GM21528 (cell line): Measurements from ENCODE around the gene KCNE4.

ENCODE experiments used
- ATAC-seq: cut with Tn5 transposase; IDR thresholded peaks from one replicate; pipeline ENCODE4 v1.9.1; 2021; ENCODE audit warnings: mild to moderate bottlenecking, moderate library complexity; ENCODE audit not compliant: unreplicated experiment, low FRiP score

KCNE4 gene, protein sequence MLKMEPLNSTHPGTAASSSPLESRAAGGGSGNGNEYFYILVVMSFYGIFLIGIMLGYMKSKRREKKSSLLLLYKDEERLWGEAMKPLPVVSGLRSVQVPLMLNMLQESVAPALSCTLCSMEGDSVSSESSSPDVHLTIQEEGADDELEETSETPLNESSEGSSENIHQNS

DNA sequence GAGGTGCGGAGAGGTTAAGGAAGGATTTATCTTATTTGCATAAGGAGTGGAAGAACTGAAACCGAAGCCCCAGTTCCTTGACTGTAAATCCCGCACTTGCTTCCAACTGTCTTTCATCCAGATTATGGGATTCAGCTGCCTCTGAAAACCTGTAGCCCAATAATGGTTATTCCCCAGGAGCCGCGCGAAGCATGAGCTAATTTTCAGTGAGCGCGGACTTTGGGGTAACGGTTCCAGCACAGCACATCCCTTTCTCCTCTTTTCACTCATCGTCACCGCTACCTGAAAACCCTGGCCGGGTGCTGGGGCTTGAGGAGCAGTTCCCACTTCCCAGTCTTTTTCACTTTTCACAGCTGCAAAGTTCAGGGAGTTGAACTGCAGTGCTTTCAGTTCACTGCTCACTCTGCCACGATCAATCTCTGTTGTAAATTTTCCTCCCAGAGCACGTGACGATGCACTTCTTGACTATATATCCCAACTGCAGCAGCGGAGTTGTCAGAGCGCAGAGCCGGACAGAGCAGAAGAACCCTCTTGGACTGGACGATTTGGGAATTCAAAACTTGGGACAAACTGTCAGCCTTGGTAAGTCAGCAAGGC lies at the start of gene KCNE4:
Gene KCNE4 (plus strand): TSS at position 498 of the 597 bp plus-strand sequence. CDS start 641 bp downstream, outside the sequence.
- no peak for ATAC-seq

DNA sequence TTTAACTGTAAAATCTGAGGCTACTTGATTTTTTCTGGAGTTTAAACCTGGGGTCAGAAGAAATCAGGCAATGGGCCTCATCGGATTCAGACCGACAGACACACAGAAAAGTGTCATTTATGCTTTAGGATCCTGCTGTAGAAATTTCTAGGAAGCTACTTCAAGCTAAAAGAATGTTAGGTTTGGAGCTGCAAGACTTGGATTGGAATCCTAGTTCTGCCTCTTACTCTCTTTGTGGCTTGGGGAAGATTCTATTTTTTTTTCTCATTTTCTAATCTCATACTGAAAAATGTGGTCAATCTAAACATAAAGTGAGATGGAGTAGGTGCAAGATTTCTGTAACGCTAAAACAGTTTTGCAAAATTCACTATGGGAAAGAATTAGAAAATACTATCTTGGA lies 48.8 kb upstream of the KCNE4 start:
- no peak for ATAC-seq

DNA sequence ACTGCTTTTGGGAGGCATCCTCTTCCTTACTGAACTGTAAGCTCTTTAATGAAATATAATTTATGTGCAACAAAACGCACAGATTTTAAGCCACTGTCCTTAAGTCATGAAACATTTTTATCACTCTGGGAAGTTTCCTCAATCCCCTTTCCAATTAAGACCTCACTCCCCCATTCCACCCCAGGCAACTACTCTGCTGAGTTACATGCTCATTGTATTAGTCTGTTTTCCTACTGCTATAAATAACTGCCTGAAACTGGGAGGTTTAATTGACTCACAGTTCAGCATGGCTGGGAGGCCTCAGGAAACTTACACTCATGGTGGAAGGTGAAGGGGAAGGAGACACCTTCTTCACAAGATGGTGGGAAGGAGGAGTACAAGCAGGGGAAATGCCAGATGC lies 46.5 kb upstream of the KCNE4 start:
- no peak for ATAC-seq

DNA sequence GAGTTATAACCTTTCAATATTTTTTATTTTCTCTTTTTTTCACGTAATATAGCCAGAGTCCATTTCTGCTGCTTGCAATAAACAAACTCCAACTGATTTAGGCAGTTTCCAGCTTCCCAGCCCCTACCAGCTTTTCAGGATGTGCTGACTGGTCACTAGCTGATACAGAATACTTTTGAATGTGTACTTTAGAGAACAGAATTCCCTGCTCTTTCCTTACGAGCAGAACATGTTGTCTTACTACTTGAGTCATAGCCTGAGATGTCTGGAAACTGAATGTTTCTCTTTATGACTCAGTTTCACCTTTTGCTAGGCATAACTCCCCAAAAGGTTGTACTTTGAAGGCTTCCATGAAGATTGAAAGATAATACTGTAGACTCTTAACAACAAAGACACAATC lies 44.5 kb upstream of the KCNE4 start:
- ATAC-seq = no peak

DNA sequence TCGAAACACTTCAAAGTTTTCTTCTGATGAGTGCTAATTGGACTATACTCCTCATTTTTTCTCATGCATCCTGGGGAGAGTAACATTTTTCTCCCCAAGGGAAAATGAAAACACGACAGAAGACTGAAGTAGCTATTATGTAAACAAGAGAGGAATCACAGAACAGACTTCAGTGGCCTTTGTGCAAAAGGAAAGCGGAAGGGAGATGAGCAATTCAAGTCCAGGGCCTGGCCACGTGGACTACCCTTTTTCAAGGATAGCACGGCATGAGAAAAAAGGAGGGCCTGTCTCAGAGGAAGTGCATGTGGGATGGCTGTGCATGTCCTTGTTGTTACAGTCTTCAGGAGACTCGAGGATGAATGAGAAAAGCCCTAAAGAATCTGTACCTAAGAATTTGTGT lies 43.8 kb upstream of the KCNE4 start:
- ATAC-seq = no peak

DNA sequence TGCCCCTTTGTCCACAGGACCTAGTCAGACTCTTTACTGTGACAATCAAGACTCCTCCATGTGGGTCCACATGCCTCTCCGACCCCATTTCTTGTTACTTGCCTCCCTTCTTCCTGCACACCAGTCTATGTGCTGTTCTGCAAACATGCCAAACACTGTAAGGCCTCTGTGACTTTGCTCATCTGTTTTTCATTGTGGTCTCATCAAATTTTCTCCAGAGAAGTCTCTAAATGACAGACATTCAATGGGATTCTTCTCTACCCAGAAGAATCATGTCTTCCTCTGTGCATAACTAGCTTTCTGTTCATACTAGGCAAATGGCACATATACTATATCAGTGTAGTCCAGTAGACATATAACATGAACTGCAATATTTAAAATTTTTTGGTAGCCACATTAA lies 43.0 kb upstream of the KCNE4 start:
- no peak for ATAC-seq

DNA sequence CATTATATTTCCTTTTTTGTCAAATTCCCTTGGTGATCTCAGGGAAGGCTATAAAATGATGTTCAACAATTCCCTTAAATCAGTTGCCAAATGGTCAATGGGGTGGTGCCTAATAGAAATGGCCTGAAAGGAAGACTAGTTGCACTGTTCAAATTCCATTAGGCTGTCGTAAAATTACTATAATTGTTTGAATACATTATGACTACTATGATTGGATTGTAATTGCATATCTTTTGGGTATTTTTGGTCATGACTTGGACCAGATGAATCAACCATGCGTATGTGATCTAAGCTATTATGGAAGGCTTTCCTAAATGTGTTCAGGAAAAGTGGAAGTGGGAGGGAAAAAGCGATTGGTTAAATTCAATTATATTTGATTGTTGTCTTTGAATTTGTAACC lies 41.3 kb upstream of the KCNE4 start:
- ATAC-seq = no peak

DNA sequence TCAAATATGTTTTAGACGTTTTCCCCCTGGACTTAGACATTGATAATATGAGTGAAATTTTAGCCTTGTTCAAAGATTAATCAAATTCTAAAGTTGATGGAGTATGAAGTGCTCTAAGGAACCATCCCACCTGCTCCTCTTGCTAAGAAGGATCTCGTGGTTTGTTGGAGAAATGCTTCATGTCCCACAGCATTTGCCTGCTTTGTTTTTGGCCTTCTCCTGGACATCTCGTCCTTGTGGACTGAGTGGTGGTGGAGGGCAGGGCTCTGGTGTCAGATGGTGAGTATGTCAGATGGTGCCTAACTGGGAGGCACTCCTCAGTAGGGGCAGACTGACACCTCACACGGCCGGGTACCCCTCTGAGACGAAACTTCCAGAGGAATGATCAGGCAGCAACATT lies 39.7 kb upstream of the KCNE4 start:
- no peak for ATAC-seq

DNA sequence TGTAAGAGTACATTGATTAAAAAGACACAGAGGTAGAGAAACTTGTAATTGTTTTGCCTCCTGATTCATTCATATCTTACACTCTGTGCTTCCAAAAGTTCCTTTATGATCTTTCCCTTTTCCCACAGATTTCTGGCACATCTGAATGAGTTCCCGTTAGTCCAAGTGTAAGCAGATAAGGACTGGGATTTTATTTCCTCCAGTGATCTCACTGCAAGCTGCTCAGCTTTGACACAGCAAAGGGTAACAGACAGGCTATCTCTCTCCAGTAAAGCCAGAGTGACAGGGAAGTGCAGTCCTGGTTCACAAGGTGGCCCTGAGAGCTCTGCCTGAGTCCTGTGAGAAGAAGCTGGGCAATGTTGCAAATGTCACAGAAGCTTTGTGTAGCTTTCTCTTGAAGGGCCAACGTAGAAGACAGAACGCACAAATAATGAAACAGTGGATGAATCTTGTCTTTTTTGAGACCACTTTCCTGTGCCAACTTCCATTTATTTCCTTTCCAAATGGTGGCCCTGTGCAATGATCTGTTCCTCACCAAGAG lies 32.5 kb upstream of the KCNE4 start:
- no peak for ATAC-seq

DNA sequence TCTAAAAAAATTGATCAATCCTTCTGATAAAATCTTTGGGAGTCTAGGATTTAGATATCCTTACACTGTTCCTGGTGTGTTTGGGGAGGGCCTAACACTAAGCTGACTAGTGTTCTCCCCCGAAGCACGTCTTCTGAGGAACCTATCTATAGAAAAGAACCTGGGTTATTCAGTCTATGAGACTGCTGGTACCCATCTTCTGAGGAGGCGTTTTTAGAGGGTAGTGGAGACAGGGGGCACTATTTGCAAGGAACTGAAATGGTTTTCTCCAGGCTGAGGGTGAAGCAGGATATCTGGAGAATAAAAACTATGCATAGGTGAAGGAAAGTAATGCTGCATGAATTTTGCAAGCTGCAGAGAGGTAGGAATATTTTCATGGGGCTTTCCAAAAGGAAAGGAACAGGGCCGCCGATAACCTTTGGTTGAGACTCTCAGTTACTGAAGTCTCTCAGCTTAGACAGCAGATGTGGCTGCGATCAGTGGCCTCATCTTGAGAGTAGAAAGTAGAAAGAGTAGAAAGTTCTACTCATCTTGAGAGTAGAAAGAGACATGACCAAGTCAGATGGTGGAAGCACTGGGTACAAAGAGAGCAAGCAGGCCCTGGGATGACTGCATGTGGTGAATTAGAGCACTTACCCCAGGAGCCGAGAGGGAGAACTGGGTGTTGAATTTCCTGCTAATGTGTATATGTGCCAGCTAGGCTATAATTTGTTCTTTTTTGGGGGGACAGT lies 31.8 kb upstream of the KCNE4 start:
- ATAC-seq = no peak

DNA sequence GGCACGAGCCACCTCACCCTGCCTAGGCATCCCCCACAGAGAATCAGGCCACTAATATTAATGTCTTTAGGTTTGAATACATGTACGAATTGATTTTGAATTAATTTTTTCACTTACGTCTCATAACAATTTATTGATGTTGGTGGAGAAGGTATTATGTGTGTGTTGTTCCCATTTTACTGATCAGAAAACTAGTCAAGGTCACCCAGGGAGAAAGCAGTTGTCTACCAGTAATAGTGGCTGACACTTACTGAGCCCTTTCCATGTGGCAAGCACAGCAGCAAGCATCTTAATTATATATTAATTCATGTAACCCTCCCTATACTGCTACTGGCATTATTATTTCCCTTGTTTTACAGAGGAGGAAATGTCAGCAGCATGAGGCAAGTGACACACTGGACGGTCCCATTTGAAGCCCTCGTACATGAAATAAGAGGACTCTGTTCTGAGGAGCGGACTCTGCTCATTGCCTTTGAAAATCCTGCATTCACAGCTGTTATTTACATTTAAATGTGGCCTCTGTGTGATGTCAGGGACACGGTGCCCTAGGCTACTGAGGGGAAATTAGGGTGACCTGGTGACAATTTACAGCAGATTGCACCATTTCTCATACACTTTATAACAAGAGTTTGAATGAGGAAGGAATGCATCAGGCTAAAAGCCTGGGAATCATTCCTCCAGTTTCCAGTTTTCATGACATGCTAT lies 30.9 kb upstream of the KCNE4 start:
- no peak for ATAC-seq

DNA sequence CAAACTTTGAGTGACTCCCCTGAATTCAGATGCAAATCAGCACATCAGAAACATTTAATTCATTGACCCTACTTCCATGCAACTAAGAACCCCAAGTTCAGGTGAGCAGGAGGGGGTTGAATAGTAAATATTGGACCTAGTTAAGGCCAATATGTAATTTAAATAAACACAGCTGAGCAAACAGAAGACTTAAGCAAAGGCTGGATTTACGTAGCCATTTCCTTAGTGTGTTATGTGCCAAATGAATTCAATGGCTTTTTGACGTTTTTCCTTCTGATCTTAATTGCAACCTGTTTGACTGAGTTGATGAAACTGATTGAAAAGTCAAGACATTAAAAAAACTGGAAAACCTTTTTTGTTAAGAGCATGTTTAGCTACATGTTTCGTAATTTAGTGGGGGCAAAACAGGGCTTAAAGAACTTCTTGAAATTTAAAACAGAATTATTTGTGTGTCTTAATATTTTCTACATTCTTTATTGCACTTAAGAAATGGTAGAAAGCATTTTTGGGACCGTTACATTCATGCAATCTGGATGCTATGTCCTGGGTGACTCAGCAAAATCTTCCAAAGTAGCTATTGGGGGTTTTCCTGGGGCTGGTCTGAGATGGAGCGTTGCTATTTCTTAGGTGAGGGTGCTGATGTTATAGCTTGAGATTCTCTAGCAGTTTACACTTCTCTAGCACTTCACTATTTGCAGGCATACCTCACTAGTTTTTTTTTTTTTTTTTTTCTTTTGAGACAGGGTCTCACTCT lies 25.5 kb upstream of the KCNE4 start:
- ATAC-seq = no peak

DNA sequence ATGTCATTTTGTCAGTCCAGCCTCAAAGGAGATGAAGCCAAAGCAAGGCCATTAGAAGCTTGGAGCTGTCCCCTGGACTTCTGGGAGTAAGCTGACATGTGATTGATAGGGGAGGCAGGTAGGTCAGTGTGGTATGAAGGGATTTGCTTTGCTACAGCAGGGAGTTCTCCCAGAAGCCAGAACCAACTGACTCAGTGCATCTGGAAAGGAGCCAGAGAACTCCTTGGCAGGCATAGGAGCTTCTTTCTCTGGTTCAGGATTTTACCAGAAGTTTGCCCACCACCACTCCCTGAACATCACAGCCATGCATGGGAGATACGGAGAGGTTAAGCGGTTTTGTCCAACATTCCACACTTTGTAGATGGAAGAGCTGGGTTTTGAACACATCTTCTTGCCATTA lies 24.5 kb upstream of the KCNE4 start:
- no peak for ATAC-seq

DNA sequence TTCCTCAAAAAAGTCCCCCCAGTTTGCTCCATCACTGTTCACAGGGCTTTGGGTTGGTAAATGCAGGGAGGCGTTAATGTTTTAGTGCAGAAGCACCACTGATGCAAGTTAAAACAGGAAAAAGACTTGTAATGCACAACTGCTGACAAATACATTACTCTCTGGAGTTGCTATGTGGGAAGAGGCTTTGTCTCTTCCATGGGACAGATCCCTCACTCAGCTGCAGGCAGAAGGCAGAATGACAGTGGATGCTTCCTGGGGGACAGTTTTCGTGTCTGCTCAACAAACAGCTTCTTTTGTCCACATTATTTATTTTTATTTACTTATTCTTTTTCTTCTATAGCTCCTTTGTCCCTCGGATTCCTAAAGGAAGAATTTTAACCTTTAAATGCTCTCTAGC lies 22.7 kb upstream of the KCNE4 start:
- ATAC-seq = no peak

DNA sequence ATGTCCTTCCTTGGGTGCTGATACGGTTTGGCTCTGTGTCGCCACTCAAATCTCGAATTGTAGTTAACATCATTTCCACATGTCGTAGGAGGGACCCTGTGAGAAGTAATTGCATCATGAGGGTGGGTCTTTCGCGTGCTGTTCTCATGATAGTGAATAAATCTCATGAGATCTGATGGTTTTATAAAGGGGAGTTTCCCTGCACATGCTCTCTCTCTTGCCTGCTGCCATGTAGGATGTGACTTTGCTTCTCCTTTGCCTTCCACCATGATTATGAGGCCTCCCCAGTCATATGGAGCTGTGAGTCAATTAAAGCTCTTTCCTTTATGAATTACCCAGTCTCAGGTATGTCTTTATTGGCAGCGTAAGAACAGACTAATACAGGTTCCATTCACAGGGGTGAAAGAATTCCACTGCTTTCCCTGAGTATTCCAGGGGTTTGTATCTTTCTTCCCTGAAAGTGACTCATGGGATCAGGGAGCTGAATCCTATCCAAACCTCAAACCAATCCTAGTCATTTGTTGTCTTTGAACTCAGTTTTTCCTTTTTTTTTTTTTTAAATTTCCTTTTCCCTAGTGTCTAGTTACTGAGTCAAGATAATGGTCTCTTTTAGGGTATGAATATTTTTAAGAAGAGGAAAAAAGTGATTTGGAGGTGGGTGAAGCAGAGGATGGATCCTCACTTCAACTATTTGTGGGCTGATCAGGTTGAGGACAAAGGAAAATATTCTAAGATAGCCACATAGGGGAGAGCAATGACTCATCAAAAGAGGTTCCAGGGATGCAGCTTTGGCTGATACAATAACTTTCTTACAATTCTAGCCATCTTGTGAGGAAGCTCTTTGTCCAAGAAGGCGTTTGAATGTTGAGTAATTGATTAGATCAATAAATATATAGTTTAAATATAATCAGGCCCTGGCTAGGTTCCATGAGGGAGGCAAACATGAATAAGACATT lies 19.5 kb upstream of the KCNE4 start:
- ATAC-seq = no peak

DNA sequence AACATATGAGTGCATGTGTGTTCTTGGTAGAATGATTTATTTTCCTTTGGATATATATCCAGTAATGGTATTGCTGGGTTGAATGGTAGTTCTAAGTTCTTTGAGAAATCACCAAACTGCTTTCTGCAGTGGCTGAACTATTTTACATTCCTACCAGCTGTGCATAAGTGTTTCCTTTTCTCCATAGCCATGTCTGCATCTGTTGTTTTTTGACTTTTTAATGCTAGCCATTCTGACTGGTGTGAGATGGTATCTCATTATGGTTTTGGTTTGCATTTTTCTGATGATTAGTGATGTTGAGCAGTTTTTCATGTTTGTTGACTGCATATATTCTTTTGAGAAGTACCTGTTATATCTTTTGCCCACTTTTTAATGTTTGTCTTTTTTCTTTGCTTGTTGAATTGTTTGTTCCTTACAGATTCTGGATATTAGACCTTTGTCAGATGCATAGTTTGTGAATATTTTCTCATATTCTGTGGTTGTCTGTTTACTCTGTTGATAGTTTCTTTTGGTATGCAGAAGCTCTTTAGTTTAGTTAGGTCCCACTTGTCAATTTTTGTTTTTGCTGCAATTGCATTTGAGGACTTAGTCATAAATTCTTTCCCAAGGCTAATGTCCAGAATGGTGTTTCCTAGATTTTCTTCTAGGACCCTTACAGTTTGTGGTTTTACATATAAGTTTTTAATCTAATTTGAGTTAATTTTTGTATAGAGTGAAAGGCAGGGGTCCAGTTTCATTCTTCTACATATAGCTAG lies 17.6 kb upstream of the KCNE4 start:
- no peak for ATAC-seq

DNA sequence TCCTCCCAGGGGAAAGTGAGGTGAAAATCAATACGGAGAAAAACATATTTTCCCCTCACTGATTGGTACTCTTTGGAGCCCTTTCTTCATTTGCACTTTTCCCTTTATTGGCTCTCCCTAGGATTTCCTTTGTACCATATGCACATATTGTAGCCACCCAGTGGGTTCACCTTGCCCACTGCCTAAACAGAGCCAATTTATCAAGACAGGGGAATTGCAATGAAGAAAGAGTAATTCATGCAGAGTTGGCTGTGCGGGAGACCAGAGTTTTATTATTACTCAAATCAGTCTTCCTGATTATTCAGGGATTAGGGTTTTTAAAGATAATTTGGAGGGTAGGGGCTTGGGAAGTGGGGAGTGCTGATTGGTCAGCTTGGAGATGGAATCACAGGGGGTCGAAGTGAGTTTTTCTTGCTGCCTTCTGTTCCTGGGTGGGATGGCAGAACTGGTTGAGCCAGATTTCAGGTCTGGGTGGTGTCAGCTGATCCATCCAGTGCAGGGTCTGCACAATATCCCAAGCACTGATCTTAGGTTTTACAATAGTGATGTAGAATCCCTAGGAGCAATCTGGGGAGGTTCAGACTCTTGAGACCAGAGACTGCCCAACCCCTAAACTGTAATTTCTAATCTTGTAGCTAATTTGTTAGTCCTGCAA lies 15.1 kb upstream of the KCNE4 start:
- no peak for ATAC-seq

DNA sequence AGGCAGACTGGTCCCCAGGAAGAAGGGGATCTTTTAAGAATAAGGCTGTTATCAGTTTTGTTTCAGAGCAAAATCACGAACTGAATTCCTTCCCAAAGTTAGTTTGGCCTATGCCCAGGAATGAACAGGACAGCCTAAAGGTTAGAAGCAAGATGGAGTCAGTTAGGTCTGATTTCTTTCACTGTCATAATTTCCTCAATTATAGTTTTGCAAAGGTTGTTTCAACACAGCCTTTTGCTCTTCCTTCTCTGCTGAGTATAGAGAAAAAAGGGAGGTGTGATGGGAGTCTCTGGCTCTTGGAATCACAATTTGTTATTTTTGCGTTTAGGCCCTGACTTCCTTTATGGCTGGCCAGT lies 14.6 kb upstream of the KCNE4 start:
- ATAC-seq = no peak
